Prostate gland (tissue), 2 donors: ENCODE data around the gene LAD1. TPM values are rescaled to one million over a fixed set of nuclear protein-coding genes. Genes with fewer than 3 reads are reported as not detected.
A peak's percentile ranks its signal among the peaks of the same experiment; 100 is the strongest.

Source experiments
- DNase-seq: peaks from one replicate; pipeline ENCODE4 v3.0.0-alpha.2; 2019; ENCODE audit warnings: low spot score
- H3K27ac ChIP-seq, 2 donors: fragments of 200-600 bp; sonication (generic); 2 replicates each; pipeline ENCODE4 v1.5.1; 2017 to 2019
- H3K27me3 ChIP-seq: fragments of 200-600 bp; sonication (generic); replicated peaks from 2 replicates; pipeline ENCODE4 v1.5.1; 2019; ENCODE audit not compliant: insufficient read depth
- H3K36me3 ChIP-seq, 2 donors: fragments of 200-600 bp; sonication (generic); 1 replicate in 1 of 2; 2 replicates in 1 of 2; pipeline versions ENCODE4 v1.5.1 to v1.8.1; 2017 to 2019
- H3K4me1 ChIP-seq: fragments of 200-600 bp; sonication (generic); replicated peaks from 2 replicates; pipeline ENCODE4 v1.5.1; 2019
- H3K4me3 ChIP-seq, 2 donors: fragments of 200-600 bp; sonication (generic); 2 replicates each; pipeline ENCODE4 v1.5.1; 2017 to 2019
- H3K9me3 ChIP-seq: fragments of 200-600 bp; sonication (generic); 2 replicates; pipeline ENCODE4 v1.5.1; 2017
- POLR2A ChIP-seq: fragments of 450-650 bp; IDR thresholded peaks from one replicate; pipeline ENCODE4 v1.6.1; 2016; ENCODE audit warnings: antibody characterized with exemption, mild to moderate bottlenecking
- POLR2AphosphoS5 ChIP-seq: sonication (generic); formaldehyde crosslinking; IDR thresholded peaks from one replicate; pipeline ENCODE4 v1.6.1; 2017; ENCODE audit warnings: antibody characterized with exemption
- WGBS: methylation state at CpG from one replicate; pipeline ENCODE4 v1.1.5; 2018; 5-methylcytosine and 5-hydroxymethylcytosine counted together
- intact Hi-C: fragments of 100-400 bp; cut with DNase I; formaldehyde crosslinking; loops from one replicate; pipeline ENCODE4 v1.14.2; 2022
- total RNA-seq, 2 donors: library from RNA; depleted of rRNA; stranded (reverse); fragments of >200 nt; gene quantifications; one replicate each; pipeline ENCODE4 v1.1.0, GENCODE V29; 2016
- TF ChIP-seq, protein P1 (sequence below), 4 experiments: fragments of 200-600 bp in 2 of 4; fragments of 450-650 bp in 2 of 4; sonication (generic) in 2 of 4; IDR thresholded peaks; 1 replicate in 3 of 4; 2 replicates in 1 of 4; pipeline ENCODE4 v1.5.1; 2016 to 2019; ENCODE audit warnings: antibody characterized with exemption in 4 of 4, mild to moderate bottlenecking in 2 of 4, moderate library complexity in 2 of 4

Gene LAD1, protein sequence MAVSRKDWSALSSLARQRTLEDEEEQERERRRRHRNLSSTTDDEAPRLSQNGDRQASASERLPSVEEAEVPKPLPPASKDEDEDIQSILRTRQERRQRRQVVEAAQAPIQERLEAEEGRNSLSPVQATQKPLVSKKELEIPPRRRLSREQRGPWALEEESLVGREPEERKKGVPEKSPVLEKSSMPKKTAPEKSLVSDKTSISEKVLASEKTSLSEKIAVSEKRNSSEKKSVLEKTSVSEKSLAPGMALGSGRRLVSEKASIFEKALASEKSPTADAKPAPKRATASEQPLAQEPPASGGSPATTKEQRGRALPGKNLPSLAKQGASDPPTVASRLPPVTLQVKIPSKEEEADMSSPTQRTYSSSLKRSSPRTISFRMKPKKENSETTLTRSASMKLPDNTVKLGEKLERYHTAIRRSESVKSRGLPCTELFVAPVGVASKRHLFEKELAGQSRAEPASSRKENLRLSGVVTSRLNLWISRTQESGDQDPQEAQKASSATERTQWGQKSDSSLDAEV
- 10 to 100 TPM; 12.8 to 26.8 TPM for total RNA-seq

DNA sequence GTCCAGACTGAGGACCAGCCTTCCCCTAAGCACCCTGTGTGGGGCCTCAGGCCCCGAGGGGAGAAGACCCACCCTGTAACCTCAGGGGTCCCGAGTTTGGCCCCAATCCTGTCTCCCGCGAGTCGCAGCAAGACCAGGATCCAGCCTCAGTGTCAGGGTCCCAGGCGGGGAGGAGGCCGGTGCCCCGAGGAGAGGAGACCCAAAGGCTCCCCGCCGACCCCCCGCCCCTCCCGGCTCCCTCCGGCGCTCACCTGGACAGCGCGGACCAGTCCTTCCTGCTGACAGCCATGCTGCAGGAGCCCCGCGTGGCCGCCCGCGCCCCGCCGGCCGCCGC lies at the start of gene LAD1:
Gene LAD1 (minus strand): TSS at position 307 of the 334 bp plus-strand sequence. CDS start 18 bp downstream, at position 289.
- intact Hi-C loops, result no loop called here
- Histone ChIP-seq H3K4me3 (peak within 1 kb of the TSS; percentile 39 to 56), H3K9me3 (no peaks in the 10 kb centered on the region), H3K4me1 (no peaks in the 10 kb centered on the region), H3K36me3 (no peaks in the 10 kb centered on the region), H3K27me3 (no peaks in the 10 kb centered on the region), H3K27ac (peak within 1 kb of the TSS; percentile 41 to 58)
- 9% methylated on average over 16 of the region's 25 CpGs for WGBS
- DNase-seq, result no peak
- TF ChIP-seq, protein P1, sequence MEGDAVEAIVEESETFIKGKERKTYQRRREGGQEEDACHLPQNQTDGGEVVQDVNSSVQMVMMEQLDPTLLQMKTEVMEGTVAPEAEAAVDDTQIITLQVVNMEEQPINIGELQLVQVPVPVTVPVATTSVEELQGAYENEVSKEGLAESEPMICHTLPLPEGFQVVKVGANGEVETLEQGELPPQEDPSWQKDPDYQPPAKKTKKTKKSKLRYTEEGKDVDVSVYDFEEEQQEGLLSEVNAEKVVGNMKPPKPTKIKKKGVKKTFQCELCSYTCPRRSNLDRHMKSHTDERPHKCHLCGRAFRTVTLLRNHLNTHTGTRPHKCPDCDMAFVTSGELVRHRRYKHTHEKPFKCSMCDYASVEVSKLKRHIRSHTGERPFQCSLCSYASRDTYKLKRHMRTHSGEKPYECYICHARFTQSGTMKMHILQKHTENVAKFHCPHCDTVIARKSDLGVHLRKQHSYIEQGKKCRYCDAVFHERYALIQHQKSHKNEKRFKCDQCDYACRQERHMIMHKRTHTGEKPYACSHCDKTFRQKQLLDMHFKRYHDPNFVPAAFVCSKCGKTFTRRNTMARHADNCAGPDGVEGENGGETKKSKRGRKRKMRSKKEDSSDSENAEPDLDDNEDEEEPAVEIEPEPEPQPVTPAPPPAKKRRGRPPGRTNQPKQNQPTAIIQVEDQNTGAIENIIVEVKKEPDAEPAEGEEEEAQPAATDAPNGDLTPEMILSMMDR (IDR thresholded peaks at IDR 0.05), result no peak
- no peak for TF ChIP-seq POLR2AphosphoS5
- no peak for TF ChIP-seq POLR2A

DNA sequence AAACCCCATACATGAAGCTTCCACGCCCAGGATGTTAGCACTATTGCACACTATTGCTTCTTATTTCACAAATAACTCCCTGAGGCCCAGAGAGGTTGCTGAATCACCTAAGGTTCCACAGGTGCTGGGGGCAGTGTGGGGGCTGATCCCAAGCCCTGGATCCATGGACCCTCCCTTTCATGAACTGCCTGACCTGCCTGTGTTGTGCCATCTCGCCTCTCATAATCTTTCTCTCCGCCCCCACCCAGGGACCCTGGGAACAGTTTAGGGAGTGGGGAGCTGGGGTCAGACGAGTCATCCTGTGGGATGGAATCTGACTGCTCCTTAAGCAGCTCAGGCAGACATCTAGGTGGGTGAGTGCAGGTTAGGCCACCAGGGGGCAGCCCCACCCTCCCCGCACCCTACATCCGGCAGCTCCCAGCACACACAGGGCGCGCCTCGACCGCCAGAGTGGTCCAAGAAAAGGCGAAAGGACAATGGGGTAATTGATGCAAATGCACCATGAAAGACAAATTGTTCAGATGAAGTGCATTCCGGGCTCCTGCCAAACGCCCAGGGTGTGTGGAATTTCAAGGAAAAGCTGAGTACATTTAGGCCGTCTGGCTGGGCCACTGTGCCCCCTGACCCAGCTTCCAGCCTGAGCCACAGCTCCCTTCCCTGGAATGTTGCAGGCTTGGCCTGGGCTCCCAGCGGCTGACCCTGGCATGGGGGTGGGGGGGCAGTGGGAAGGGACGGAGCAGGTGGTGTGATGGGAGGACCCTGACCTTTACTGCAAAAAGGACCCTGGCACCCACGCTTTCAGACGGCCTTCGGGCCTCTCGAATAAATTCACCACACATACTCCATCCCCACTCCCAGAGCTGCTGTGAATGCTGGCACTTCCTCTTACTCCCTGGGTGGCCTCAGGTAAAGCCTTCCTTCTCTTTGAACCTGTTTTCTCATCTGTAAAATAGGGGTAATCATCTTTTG lies 49.1 kb upstream of the LAD1 start:
- peak; percentile 78 for DNase-seq
- Histone ChIP-seq H3K4me1 (peaks cover 4% of the 10 kb centered on the region), H3K4me3 (no peak overlapping the region), H3K36me3 (no peaks in the 10 kb centered on the region), H3K9me3 (no peaks in the 10 kb centered on the region), H3K27me3 (no peaks in the 10 kb centered on the region), H3K27ac (no peak overlapping the region)
- peak; percentile 41 for TF ChIP-seq POLR2AphosphoS5
- no peak for TF ChIP-seq POLR2A
- TF ChIP-seq, protein P1 (IDR thresholded peaks at IDR 0.05), result peak; percentile 74 to 94 (median 90)
- 39% methylated on average over 20 of the region's 20 CpGs for WGBS
- intact Hi-C loops, result loop anchor here (2.0 kb wide), 2 partner anchors 33 to 65 kb away; no protein-coding TSS in a partner anchor

DNA sequence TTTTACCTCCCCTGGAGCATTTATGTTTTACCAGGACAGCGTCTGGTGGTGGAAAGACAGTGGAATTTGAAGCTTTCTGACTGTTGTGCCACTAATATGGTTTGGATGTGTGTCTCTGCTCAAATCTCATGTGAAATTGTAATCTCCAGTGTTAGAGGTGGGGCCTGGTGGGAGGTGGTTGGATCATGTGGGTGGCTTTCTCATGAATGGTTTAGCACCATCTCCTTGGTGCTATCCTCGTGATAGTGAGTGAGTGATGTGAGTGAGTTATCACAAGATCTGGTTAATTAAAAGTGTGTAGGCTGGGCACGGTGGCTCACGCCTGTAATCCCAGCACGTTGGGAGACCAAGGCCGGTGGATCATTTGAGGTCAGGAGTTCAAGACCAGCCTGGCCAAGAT lies 46.2 kb upstream of the LAD1 start:
- DNase-seq, result no peak
- TF ChIP-seq POLR2AphosphoS5 (no peak), POLR2A (no peak)
- TF ChIP-seq, protein P1 (IDR thresholded peaks at IDR 0.05), result no peak
- Histone ChIP-seq H3K36me3 (no peaks in the 10 kb centered on the region), H3K4me1 (no peaks in the 10 kb centered on the region), H3K27ac (no peak overlapping the region), H3K4me3 (no peak overlapping the region), H3K27me3 (no peaks in the 10 kb centered on the region), H3K9me3 (no peaks in the 10 kb centered on the region)
- intact Hi-C loops, result no loop called here
- WGBS, result 97% methylated on average over 6 of the region's 6 CpGs

DNA sequence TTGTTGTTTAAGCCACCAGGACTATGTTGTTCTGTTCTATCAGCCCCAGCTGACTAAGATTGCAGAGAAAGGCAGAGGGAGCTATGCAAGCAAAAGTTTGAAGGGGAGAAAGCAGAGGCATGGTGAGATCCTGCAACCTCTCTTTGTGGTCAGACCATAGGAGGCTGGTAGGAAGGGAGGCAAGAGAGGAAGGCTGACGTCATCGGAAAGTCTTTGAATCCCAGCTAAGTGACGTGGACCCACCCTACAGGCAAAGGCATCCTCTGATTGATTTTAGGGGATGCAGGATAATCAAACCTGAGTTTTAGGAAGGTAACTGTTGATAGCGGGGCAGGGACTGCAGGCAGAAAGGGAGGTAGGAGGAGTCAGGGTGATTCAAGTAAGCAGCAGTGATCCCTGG lies 45.7 kb upstream of the LAD1 start:
- H3K27me3 ChIP-seq, result no peaks in the 10 kb centered on the region
- no peak overlapping the region for H3K4me3 ChIP-seq
- H3K27ac ChIP-seq, result no peak overlapping the region
- DNase-seq, result no peak
- no peaks in the 10 kb centered on the region for H3K9me3 ChIP-seq
- H3K4me1 ChIP-seq, result no peaks in the 10 kb centered on the region
- 89% methylated on average over 4 of the region's 4 CpGs for WGBS
- intact Hi-C loops, result no loop called here
- no peak for TF ChIP-seq POLR2A
- no peak for TF ChIP-seq POLR2AphosphoS5
- TF ChIP-seq, protein P1 (IDR thresholded peaks at IDR 0.05), result no peak
- H3K36me3 ChIP-seq, result no peaks in the 10 kb centered on the region
